Measurements from ENCODE around the gene PHC3.

PHC3 gene

DNA sequence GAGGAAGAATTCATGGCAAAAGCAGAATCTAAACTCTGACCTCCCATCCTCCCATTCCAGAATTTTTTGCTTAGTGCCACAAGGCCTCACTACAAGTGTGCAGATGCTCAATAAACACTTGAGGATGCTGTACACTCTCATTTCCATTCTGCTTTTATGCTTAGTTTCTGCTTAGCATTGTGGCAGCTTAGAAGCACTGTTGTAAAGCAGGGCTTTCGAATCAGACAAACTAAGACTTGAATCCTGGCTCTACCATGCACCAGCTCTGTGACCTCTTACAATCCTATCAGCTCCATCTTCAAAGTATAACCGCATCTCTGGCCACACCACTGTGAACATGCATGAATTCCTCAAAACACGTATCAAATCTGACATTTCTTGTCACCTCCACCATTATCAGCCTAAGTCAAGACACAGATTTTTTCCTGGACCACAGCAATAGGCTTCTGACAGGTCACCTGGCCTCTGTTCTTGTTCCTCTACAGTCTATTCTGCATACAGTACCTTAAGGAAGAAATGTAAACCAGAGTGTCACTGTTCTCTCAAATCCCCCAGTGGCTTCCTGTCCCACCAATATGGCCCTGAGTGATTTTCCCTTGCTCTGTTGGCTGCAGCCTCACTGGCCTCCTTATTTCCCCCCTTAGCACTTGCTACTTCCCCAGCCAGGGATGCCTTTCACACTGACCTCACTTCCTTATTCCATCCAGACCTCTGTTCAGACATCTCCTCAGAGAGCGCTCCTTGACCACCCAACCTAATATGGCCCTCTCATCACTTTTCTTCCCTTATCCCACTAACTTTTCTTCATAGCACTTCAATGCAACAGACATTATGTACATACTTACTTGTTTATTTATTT, 8.1 kb upstream of the PHC3 start:
- peak in 1 of 2 experiments; percentile 29 for DNase-seq

DNA sequence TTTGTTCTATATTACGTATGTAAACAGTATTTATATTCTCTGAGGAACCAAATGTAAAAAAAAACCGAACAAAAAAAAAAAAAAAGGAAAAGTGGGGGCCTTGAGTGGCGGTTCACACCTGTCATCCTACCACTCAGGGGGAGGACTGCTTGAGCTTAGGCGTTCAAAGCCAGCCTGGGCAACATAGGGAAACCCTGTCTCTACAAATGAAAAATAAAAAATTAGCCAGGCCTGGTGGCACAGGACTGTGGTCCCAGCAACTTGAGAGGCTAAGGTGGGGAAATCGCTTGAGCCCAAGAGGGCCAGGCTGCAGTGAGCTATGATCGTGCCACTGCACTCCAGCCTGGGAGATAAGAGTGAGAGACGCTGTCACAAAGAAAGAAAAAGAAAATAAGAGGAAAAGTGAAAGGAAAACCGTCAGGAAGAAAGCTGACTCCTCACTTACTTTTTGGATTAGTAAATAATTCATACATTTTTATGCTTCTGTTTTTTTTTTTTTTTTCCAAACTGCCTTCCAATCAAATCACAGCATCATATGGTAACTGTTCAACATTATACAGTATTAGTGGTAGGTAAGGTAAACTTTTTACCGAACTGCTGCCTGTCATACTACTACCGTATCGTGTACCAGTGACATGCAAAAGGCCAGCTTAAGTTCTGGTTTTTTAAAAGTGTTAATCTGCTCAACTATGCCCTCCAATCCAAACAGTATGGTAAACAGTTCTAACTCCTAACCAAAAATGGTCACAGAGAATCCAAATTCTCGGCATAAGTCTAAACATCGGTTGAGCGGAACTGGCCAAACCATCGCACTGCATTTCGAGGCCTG, 1.2 kb downstream of the PHC3 start:
- peak; percentile 42 to 51 for DNase-seq

DNA sequence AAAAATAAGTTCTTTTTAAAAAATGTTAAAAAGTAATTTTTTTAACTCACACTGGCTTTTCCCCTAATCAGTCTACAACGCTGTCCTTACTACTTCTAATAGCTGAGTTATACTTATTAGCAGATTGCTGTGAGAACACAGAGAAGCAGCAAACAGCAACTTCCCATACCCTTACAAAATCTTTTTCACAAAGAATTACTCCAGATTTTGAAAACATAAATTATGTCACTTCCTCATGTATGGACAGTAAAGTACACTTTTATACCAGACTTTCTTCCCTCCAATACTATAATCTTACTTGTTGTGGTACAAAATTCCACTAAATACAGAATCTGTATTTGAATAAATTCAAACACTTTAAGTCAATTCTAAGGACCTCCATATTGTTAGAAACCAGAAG, 2.1 kb downstream of the PHC3 start:
- DNase-seq, result peak; percentile 40 to 49

GRCh38 chr3:170178651-170179050, 2.9 kb downstream of the PHC3 start:
- no peak for DNase-seq

DNA sequence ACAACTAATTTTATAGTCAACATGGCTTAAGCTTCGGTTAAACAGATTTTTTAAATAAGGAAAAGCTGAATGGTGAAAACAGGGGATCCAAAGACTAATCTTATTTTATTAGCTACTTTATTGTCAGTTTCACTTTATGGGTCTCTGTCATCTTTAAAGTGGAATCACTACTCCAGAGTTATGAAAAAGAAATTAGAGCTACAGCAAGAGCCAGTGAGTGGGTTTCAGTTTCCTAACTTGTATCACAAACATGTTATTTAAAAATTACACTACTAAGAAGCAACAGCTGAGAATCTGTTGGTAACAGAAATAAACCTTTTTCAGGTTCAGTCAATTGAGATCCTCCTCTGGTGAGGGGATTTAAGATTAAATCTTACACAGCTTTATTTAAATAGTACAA, 10.0 kb downstream of the PHC3 start:
- no peak for DNase-seq

GRCh38 chr3:170164717-170165116, 16.8 kb downstream of the PHC3 start:
- DNase-seq, result no peak

DNA sequence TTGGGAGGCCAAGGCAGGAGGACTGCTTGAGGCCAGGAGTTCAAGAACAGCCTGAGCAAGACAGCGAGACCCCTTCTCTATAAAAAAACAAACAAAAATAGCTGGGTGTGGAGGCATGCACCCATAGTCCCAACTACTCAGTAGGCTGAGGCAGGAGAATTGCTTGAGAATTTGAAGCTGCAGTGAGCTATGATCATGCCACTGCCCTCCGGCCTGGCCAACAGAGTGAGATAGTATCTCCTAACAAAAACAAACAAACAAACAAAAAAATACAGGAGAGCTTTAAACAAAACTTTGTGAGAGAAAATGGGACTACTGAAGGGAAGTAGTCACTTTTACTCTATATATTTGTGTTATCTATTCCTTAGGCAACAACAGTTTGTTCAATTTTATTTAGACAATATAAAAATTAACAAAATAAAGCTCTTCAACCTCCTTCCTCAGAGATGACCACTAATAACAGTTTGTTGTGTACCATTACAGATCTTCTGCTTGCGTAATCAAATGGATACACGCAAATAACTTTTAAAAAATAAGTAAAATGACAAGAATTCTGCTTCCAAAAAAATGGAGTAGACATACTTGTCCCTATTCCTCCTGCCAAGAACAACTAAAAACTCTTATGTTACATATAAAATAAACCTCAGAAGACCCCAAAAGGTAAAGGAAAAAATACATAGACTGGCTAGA, 17.4 kb downstream of the PHC3 start:
- DNase-seq, result no peak

GRCh38 chr3:170162630-170163029, 18.9 kb downstream of the PHC3 start:
- DNase-seq, result no peak

- no peak for DNase-seq
Measured at GRCh38 chr3:170162052-170162451, 19.5 kb downstream of the PHC3 start.

- no peak for DNase-seq
Measured at GRCh38 chr3:170159933-170160332, 21.6 kb downstream of the PHC3 start.

- DNase-seq, result no peak
Measured at GRCh38 chr3:170159459-170159858, 22.1 kb downstream of the PHC3 start.

- no peak for DNase-seq
Measured at GRCh38 chr3:170155604-170156003, 25.9 kb downstream of the PHC3 start.

GRCh38 chr3:170154569-170155143, 26.9 kb downstream of the PHC3 start:
- peak; percentile 73 to 78 for DNase-seq

GRCh38 chr3:170154084-170154483, 27.4 kb downstream of the PHC3 start:
- no peak for DNase-seq

GRCh38 chr3:170151536-170151935, 30.0 kb downstream of the PHC3 start:
- no peak for DNase-seq

- DNase-seq, result no peak
Measured at GRCh38 chr3:170149016-170149415, 32.5 kb downstream of the PHC3 start.

- no peak for DNase-seq
Measured at GRCh38 chr3:170145278-170145677, 36.3 kb downstream of the PHC3 start.

DNA sequence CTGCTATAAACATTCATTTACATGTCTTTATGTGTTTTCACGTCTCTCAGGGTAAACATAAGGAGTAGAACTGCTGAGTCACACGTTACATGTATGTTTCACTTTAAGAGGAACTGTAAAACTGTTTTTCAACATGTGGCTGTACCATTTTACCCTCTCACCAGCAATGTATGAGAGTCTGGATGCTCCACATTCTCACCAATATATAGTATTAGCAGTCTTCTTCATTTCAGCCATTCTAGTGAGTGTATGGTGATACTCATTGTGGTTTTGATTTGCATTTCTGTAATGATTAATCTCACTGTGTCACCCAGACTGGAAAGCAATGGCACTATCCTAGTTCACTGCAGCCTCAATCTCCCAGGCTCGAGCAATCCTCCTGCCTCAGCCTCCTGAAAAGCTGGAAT, 37.1 kb downstream of the PHC3 start:
- no peak for DNase-seq

DNA sequence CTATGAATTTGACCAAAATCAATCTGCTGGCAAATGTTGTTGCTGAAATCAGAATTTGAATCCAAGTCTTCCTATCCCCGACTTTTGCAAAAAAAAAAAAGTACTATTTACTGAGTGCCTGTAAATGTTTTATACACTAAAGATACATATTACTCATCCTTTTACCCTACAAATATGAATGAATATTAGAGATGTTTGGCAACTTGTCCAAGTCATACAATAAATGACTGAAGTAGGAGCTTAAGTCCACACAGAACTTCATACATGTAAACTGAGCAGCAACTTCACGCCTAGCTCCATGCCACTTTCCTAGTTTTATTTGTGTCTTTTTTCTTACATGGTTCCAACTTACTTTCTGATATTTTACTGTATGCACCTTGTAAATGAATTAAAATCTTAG, 39.2 kb downstream of the PHC3 start:
- DNase-seq, result no peak

DNA sequence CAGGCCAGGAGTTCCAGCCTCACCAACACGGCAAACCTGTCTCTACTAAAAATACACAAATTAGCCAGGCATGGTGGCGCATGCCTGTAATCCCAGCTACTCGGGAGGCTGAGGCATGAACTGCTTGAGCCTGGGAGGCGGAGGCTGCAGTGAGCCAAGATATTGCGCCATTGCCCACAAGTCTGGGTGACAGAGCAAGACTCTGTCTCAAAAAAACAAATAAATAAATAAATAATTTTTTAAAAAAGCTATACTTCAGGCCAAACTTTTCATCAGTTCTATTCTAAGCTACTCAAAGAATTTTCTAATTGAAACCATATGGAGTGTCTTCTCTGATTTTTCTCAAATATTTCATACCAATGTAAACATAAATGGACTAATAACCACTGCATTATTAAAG, 43.5 kb downstream of the PHC3 start:
- no peak for DNase-seq

DNA sequence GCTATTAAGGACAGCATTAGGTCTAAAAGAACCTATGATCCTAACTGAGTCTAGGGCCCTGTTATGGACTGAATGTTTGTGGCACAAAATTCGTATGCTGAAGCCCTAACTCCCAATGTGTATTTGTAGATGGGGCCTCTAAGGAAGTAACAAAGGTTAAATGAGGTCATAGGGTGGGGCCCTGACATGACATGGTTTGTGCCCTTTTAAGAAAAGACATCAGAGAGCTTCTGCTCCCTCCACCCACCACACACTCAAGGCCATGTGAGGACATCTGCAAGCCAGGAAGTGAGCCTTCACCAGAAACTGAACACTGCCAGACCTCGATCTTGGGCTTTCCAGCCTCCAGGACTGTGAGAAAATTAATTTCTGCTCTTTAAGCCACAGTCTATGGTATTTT, 49.2 kb downstream of the PHC3 start:
- DNase-seq, result no peak

- DNase-seq, result no peak
Measured at GRCh38 chr3:170130532-170130931, 51.0 kb downstream of the PHC3 start.

GRCh38 chr3:170128977-170129431, 52.5 kb downstream of the PHC3 start:
- DNase-seq, result no peak
